ENCODE results near the gene THOP1. TPM values are rescaled to one million over a fixed set of nuclear protein-coding genes. Genes with fewer than 3 reads are reported as not detected.
"Not testable (repeated sequence)": the region's sequence is repeated elsewhere in the genome, so short reads cannot be mapped to it uniquely, and the experiment has no call there.

THOP1 gene
- total and polyA plus RNA-seq, 10 of the 15 experiments (the other 5 are each of a cell fraction or from before 2014, with no cell fraction given): 1.9 to 270 (median 169) TPM

DNA sequence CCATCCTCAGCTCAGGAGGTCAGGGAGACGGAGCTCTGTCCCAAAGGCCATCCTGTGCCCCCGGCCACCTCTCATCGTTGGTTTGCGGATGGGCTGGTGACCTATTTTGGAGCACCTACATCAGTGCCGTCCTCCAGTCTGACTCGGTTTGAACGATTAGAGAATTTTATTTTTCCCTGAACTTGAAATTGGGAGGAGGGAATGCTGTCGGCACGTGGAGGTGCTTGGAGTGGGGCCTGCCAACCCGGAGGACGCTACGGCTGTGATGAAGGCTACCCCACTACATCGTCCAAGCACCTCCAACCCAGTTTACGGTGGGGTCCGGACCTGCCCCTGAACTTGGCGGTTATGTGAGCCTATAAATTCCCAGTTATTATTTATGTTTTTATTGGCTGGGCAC lies 31.3 kb downstream of the THOP1 start:
- Histone ChIP-seq H4K20me1 (ENCODE audit: control insufficient read depth, insufficient read depth) (no peaks in the 10 kb centered on the region), H3K9me3 (replicated peaks; ENCODE audit: control insufficient read depth, insufficient read depth, low read length) (no peaks in the 10 kb centered on the region), H2AFZ (ENCODE audit: control insufficient read depth, low read depth, low read length) (no peak overlapping the region), H3K4me1 (ENCODE audit: control insufficient read depth, insufficient read depth, low read length) (no peaks in the 10 kb centered on the region), H3K27me3 (replicated peaks in 1 of 2; ENCODE audit: control insufficient read depth in 2 of 2, insufficient read depth in 2 of 2, low read length in 1 of 2) (no peaks in the 10 kb centered on the region), H3K36me3 (ENCODE audit: control insufficient read depth in 2 of 2, insufficient read depth in 2 of 2, low read length in 1 of 2) (peaks cover 0 to 10% of the 10 kb centered on the region in 2 experiments; a peak in 2 of 4 replicates), H3K4me3 (no peak overlapping the region), H3K79me2 (ENCODE audit: control insufficient read depth, insufficient read depth, low read length) (no peaks in the 10 kb centered on the region; the same call in 1 of the 2 replicates), H3K27ac (ENCODE audit: control insufficient read depth, insufficient read depth) (no peak overlapping the region), H3K9ac (ENCODE audit: control insufficient read depth, insufficient read depth, low read length) (no peak overlapping the region), H3K4me2 (ENCODE audit: control insufficient read depth, insufficient read depth) (no peak overlapping the region)
- no peak for DNase-seq (ENCODE audit: low read depth, low spot score)
- ChIA-PET RAD21 (ENCODE audit: unreplicated experiment) (no interaction called here), CTCF (no interaction called here), SMC1A (ENCODE audit: uncharacterized antibody, unreplicated experiment) (no interaction called here), POLR2A (no interaction called here)
- intact Hi-C loops (cut with micrococcal nuclease; ENCODE audit: unreplicated experiment) (no loop called here), in situ Hi-C loops (cut with MboI) (no loop called here)
- BruUV-seq (replicated peaks): no TSS peak
- no peak for FAIRE-seq
- WGBS (ENCODE audit: insufficient coverage, insufficient replicate concordance, low lambda C conversion rate, missing lambda C conversion rate): 99% methylated on average over 16 of the region's 16 CpGs
- no peak for TF ChIP-seq KLF5 (IDR thresholded peaks at IDR 0.05; ENCODE audit: partially characterized antibody)
- TF ChIP-seq, protein P1, sequence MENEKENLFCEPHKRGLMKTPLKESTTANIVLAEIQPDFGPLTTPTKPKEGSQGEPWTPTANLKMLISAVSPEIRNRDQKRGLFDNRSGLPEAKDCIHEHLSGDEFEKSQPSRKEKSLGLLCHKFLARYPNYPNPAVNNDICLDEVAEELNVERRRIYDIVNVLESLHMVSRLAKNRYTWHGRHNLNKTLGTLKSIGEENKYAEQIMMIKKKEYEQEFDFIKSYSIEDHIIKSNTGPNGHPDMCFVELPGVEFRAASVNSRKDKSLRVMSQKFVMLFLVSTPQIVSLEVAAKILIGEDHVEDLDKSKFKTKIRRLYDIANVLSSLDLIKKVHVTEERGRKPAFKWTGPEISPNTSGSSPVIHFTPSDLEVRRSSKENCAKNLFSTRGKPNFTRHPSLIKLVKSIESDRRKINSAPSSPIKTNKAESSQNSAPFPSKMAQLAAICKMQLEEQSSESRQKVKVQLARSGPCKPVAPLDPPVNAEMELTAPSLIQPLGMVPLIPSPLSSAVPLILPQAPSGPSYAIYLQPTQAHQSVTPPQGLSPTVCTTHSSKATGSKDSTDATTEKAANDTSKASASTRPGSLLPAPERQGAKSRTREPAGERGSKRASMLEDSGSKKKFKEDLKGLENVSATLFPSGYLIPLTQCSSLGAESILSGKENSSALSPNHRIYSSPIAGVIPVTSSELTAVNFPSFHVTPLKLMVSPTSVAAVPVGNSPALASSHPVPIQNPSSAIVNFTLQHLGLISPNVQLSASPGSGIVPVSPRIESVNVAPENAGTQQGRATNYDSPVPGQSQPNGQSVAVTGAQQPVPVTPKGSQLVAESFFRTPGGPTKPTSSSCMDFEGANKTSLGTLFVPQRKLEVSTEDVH (IDR thresholded peaks at IDR 0.05; ENCODE audit: low read depth, partially characterized antibody): no peak
- TF ChIP-seq, protein P2, sequence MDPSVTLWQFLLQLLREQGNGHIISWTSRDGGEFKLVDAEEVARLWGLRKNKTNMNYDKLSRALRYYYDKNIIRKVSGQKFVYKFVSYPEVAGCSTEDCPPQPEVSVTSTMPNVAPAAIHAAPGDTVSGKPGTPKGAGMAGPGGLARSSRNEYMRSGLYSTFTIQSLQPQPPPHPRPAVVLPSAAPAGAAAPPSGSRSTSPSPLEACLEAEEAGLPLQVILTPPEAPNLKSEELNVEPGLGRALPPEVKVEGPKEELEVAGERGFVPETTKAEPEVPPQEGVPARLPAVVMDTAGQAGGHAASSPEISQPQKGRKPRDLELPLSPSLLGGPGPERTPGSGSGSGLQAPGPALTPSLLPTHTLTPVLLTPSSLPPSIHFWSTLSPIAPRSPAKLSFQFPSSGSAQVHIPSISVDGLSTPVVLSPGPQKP (IDR thresholded peaks at IDR 0.05; ENCODE audit: low read depth, low read length): no peak
- TF ChIP-seq, protein P3, sequence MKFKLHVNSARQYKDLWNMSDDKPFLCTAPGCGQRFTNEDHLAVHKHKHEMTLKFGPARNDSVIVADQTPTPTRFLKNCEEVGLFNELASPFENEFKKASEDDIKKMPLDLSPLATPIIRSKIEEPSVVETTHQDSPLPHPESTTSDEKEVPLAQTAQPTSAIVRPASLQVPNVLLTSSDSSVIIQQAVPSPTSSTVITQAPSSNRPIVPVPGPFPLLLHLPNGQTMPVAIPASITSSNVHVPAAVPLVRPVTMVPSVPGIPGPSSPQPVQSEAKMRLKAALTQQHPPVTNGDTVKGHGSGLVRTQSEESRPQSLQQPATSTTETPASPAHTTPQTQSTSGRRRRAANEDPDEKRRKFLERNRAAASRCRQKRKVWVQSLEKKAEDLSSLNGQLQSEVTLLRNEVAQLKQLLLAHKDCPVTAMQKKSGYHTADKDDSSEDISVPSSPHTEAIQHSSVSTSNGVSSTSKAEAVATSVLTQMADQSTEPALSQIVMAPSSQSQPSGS (IDR thresholded peaks at IDR 0.05; ENCODE audit: low read length): no peak
- TF ChIP-seq, protein P4, sequence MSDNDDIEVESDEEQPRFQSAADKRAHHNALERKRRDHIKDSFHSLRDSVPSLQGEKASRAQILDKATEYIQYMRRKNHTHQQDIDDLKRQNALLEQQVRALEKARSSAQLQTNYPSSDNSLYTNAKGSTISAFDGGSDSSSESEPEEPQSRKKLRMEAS (IDR thresholded peaks at IDR 0.05; ENCODE audit: low read depth, low read length): no peak
- no peak for ATAC-seq

GRCh38 chr19:2817237-2817829 lies 32.0 kb downstream of the THOP1 start:
- FAIRE-seq; H4K20me1 ChIP-seq (ENCODE audit: control insufficient read depth, insufficient read depth); H3K4me2 ChIP-seq (ENCODE audit: control insufficient read depth, insufficient read depth); BruUV-seq (replicated peaks); in situ Hi-C loops (cut with MboI); H3K9ac ChIP-seq (ENCODE audit: control insufficient read depth, insufficient read depth, low read length); RAD21 ChIA-PET (ENCODE audit: unreplicated experiment); CTCF ChIA-PET; H3K36me3 ChIP-seq (ENCODE audit: control insufficient read depth in 2 of 2, insufficient read depth in 2 of 2, low read length in 1 of 2); DNase-seq (ENCODE audit: low read depth, low spot score); H3K4me1 ChIP-seq (ENCODE audit: control insufficient read depth, insufficient read depth, low read length); H3K4me3 ChIP-seq; intact Hi-C loops (cut with micrococcal nuclease; ENCODE audit: unreplicated experiment); POLR2A ChIA-PET; H3K79me2 ChIP-seq (ENCODE audit: control insufficient read depth, insufficient read depth, low read length); H3K9me3 ChIP-seq (replicated peaks; ENCODE audit: control insufficient read depth, insufficient read depth, low read length); H2AFZ ChIP-seq (ENCODE audit: control insufficient read depth, low read depth, low read length); H3K27ac ChIP-seq (ENCODE audit: control insufficient read depth, insufficient read depth); SMC1A ChIA-PET (ENCODE audit: uncharacterized antibody, unreplicated experiment); H3K27me3 ChIP-seq (replicated peaks in 1 of 2; ENCODE audit: control insufficient read depth in 2 of 2, insufficient read depth in 2 of 2, low read length in 1 of 2); ATAC-seq: not testable (repeated sequence)
- WGBS (ENCODE audit: insufficient coverage, insufficient replicate concordance, low lambda C conversion rate, missing lambda C conversion rate): 85% methylated on average over 22 of the region's 22 CpGs

All from GM12878 (cell line).